Right atrium auricular region (tissue), 2 donors: Measurements from ENCODE around the gene GNAI2. TPM values are rescaled to one million over a fixed set of nuclear protein-coding genes. Genes with fewer than 3 reads are reported as not detected.

Experiments used
- DNase-seq: peaks from one replicate; pipeline ENCODE4 v3.0.0-alpha.2; 2019; ENCODE audit warnings: low spot score
- H3K27ac ChIP-seq, 2 donors: fragments of 200-600 bp; sonication (generic); 1 replicate in 1 of 2; 2 replicates in 1 of 2; pipeline ENCODE4 v1.5.1; 2016 to 2019
- H3K27me3 ChIP-seq, 2 donors: fragments of 200-600 bp; sonication (generic); one replicate each; pipeline versions ENCODE4 v1.5.1 to v1.6.0; 2017 to 2019
- H3K36me3 ChIP-seq: fragments of 200-600 bp; sonication (generic); one replicate; pipeline ENCODE4 v1.5.1; 2016
- H3K4me1 ChIP-seq, 2 donors: fragments of 200-600 bp; sonication (generic); one replicate each; pipeline versions ENCODE4 v1.5.1 to v1.6.0; 2017 to 2019
- H3K4me3 ChIP-seq, 2 donors: fragments of 200-600 bp; sonication (generic); 1 replicate in 1 of 2; 2 replicates in 1 of 2; pipeline ENCODE4 v1.5.1; 2017 to 2019; ENCODE audit warnings: mild to moderate bottlenecking in 1 of 2, moderate library complexity in 1 of 2
- H3K9me3 ChIP-seq, 2 donors: fragments of 200-600 bp; sonication (generic); one replicate each; pipeline ENCODE4 v1.5.1; 2019
- CTCF ChIP-seq, 2 donors: fragments of 200-600 bp; sonication (generic); IDR thresholded peaks; one replicate each; pipeline ENCODE4 v1.5.1; 2019; ENCODE audit warnings: antibody characterized with exemption in 2 of 2
- total RNA-seq, 2 donors: library from RNA; depleted of rRNA; stranded (reverse); fragments of >200 nt; gene quantifications; one replicate each; pipeline ENCODE4 v1.1.0, GENCODE V29; 2016

Gene GNAI2
- total RNA-seq, 2 donors from 2014 or later: 72.1 to 127 TPM

GRCh38 chr3:50258029-50258680 lies 22.2 kb downstream of the GNAI2 start:
- DNase-seq: no peak
- Histone ChIP-seq H3K4me1 (peaks cover 0 to 67% of the 10 kb centered on the region in 2 donors), H3K27ac (peak overlapping the region; percentile 95 to 99), H3K4me3 (no peak overlapping the region), H3K36me3 (peaks cover 47% of the 10 kb centered on the region), H3K27me3 (no peaks in the 10 kb centered on the region), H3K9me3 (no peaks in the 10 kb centered on the region)
- TF ChIP-seq CTCF (IDR thresholded peaks at IDR 0.05): no peak

- DNase-seq: no peak
- H3K9me3 ChIP-seq: no peaks in the 10 kb centered on the region
- peak overlapping the region; percentile 95 to 99 for H3K27ac ChIP-seq
- peaks cover 41% of the 10 kb centered on the region for H3K36me3 ChIP-seq
- H3K4me1 ChIP-seq: peaks cover 0 to 61% of the 10 kb centered on the region in 2 donors
- TF ChIP-seq CTCF (IDR thresholded peaks at IDR 0.05): no peak
- no peak overlapping the region for H3K4me3 ChIP-seq
- no peaks in the 10 kb centered on the region for H3K27me3 ChIP-seq
Observed at GRCh38 chr3:50258979-50259378, 23.0 kb downstream of the GNAI2 start.

GRCh38 chr3:50259432-50260026 lies 23.5 kb downstream of the GNAI2 start:
- Histone ChIP-seq H3K27ac (peak overlapping the region; percentile 95 to 99), H3K4me1 (peaks cover 0 to 61% of the 10 kb centered on the region in 2 donors), H3K4me3 (peak overlapping the region in 1 of 2 donors; percentile 57), H3K27me3 (no peaks in the 10 kb centered on the region), H3K9me3 (no peaks in the 10 kb centered on the region), H3K36me3 (peaks cover 39% of the 10 kb centered on the region)
- DNase-seq: no peak
- TF ChIP-seq CTCF (IDR thresholded peaks at IDR 0.05): no peak

GRCh38 chr3:50260027-50260941 lies 24.3 kb downstream of the GNAI2 start:
- Histone ChIP-seq H3K9me3 (no peaks in the 10 kb centered on the region), H3K36me3 (peaks cover 36% of the 10 kb centered on the region), H3K4me1 (peaks cover 0 to 61% of the 10 kb centered on the region in 2 donors), H3K4me3 (peak overlapping the region; percentile 57 to 58), H3K27me3 (no peaks in the 10 kb centered on the region), H3K27ac (peak overlapping the region; percentile 95 to 99)
- DNase-seq: peak; percentile 95
- peak; percentile 99 to 100 for TF ChIP-seq CTCF (IDR thresholded peaks at IDR 0.05)

- no peak for DNase-seq
- Histone ChIP-seq H3K36me3 (peaks cover 31% of the 10 kb centered on the region), H3K4me1 (peaks cover 0 to 61% of the 10 kb centered on the region in 2 donors), H3K4me3 (peak overlapping the region; percentile 57 to 58), H3K27me3 (no peaks in the 10 kb centered on the region), H3K27ac (peak overlapping the region; percentile 95 to 99), H3K9me3 (no peaks in the 10 kb centered on the region)
- TF ChIP-seq CTCF (IDR thresholded peaks at IDR 0.05): no peak
Observed at GRCh38 chr3:50260942-50261441, 25.0 kb downstream of the GNAI2 start.
